Caco-2 (cell line): ENCODE results near the gene KLRG1. TPM values are rescaled to one million over a fixed set of nuclear protein-coding genes. Genes with fewer than 3 reads are reported as not detected.

Experiments used
- BruUV-seq: library from RNA; stranded (reverse); fragments of 400-500 nt; replicated peaks from 2 replicates; lab custom pipeline; 2021; lab: Mats Ljungman, UMichigan
- CTCF ChIA-PET: fragments of 300-600 bp; sonication (Branson Sonifier 250); formaldehyde crosslinking; loops from one replicate; lab custom pipeline; 2022; ENCODE audit warnings: antibody characterized with exemption; lab: Charles Lee
- POLR2A ChIA-PET: fragments of 300-600 bp; sonication (Branson Sonifier 250); formaldehyde crosslinking; loops from one replicate; lab custom pipeline; 2022; ENCODE audit warnings: antibody characterized with exemption; lab: Charles Lee
- DNase-seq, 2 experiments: peaks; one replicate each; pipeline versions ENCODE4 v3.0.0 to v3.0.0-alpha.2; 2020 to 2022
- H3K27me3 ChIP-seq: replicated peaks from 2 replicates; pipeline ENCODE4 v1.6.0; 2011; ENCODE audit warnings: low read length; ENCODE audit not compliant: control insufficient read depth, insufficient read depth
- H3K36me3 ChIP-seq: 2 replicates; pipeline ENCODE4 v1.5.1; 2011; ENCODE audit warnings: low read length; ENCODE audit not compliant: control insufficient read depth, insufficient read depth
- H3K4me1 ChIP-seq: fragments of 250-450 bp; sonication (Bioruptor Pico); 2 replicates; pipeline ENCODE4 v1.5.1; 2020; ENCODE audit warnings: mild to moderate bottlenecking
- H3K4me3 ChIP-seq: 2 replicates; pipeline ENCODE4 v1.5.1; 2011; ENCODE audit warnings: low read depth, mild to moderate bottlenecking, control low read depth, low read length
- H3K9me3 ChIP-seq: fragments of 250-450 bp; sonication (Bioruptor Pico); 2 replicates; pipeline ENCODE4 v1.5.1; 2020; ENCODE audit warnings: mild to moderate bottlenecking, moderate library complexity
- H3K27ac Mint-ChIP-seq: one replicate; pipeline ENCODE4 v1.8.0; 2022; ENCODE audit warnings: mixed read lengths; ENCODE audit not compliant: unreplicated experiment
- H3K27me3 Mint-ChIP-seq: one replicate; pipeline ENCODE4 v1.8.0; 2022; ENCODE audit warnings: mixed read lengths; ENCODE audit not compliant: insufficient read depth, unreplicated experiment
- H3K36me3 Mint-ChIP-seq: one replicate; pipeline ENCODE4 v1.8.0; 2022; ENCODE audit warnings: mild to moderate bottlenecking, mixed read lengths; ENCODE audit not compliant: insufficient read depth, unreplicated experiment
- H3K4me1 Mint-ChIP-seq: one replicate; pipeline ENCODE4 v1.8.0; 2022; ENCODE audit warnings: low read depth, mixed read lengths; ENCODE audit not compliant: unreplicated experiment
- H3K4me3 Mint-ChIP-seq: one replicate; pipeline ENCODE4 v1.8.0; 2022; ENCODE audit warnings: mild to moderate bottlenecking, moderate library complexity, mixed read lengths; ENCODE audit not compliant: unreplicated experiment
- H3K9me3 Mint-ChIP-seq: one replicate; pipeline ENCODE4 v1.8.0; 2022; ENCODE audit warnings: mixed read lengths; ENCODE audit not compliant: unreplicated experiment
- intact Hi-C: fragments of 100-400 bp; cut with micrococcal nuclease; formaldehyde crosslinking; loops from one replicate; pipeline ENCODE4 v1.10.0; 2022; ENCODE audit not compliant: unreplicated experiment
- total RNA-seq: library from RNA; stranded (reverse); gene quantifications from 2 replicates; pipeline ENCODE4 v1.2.3, GENCODE V29; 2022
- TF ChIP-seq, protein P1 (sequence below), 2 experiments: fragments of 200-600 bp in 1 of 2; IDR thresholded peaks; 1 replicate in 1 of 2; 2 replicates in 1 of 2; pipeline versions ENCODE4 v1.5.1 to v1.8.0; 2011 to 2022; ENCODE audit warnings: antibody characterized with exemption in 1 of 2, control low read depth in 1 of 2, inconsistent platforms in 1 of 2, low read depth in 1 of 2, low read length in 1 of 2, mild to moderate bottlenecking in 1 of 2, moderate library complexity in 1 of 2; ENCODE audit not compliant: insufficient read depth in 1 of 2, severe bottlenecking in 1 of 2, unreplicated experiment in 1 of 2

Gene KLRG1
- total RNA-seq, 1 experiment from 2014 or later = 1.2 TPM

DNA sequence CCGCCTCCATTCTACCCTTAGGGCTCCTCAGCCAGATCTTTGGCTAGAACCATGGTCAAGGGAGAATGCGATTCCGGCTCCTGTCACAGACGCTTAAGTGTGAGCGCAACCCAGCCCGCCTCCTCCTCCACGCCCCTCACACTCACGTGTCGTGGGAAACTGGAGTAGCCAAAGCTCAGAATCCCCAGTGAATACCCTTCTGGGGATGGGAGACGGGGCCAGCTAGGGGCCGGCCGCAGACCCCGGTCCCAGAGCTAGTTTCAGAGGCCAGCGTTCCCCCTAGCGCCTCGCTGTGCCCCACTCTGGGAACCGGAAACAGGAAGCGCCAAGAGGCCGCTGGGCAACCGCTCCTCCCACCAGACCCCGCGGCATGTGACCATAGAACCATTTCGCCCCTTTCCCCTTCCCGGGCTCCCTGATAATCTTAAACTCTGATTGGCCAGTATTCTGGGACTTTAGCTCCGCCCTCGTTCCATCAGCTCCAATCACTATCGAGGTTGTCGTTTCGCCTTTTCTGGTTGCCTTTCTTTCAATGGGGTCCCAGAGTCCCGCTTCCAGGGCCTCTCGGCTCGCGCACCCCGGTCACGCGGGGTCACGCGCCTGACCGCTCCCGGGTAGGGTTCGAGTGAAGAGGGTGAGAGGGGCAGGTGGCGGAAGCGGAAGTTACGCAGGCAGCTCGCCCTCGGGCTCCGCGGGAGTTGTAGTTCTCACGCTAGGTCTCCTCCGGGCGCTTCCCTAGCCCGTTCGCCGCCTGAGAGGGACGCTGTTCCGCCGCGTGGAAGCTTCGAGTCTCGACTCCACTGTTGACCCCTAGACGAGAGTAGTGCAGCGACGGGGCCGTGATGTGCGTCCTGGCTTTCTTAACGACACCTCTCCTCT is 39.8 kb upstream of the KLRG1 start, which contains the start of gene M6PR:
M6PR (minus strand) TSS at position 304 of the 879 bp plus-strand sequence. CDS start 3,241 bp downstream, outside the sequence.
- peak; percentile 98 for DNase-seq
- H3K4me3 ChIP-seq = peak within 1 kb of the TSS; percentile 69
- no peaks in the 10 kb centered on the region for H3K27me3 ChIP-seq
- TF ChIP-seq, protein P1, sequence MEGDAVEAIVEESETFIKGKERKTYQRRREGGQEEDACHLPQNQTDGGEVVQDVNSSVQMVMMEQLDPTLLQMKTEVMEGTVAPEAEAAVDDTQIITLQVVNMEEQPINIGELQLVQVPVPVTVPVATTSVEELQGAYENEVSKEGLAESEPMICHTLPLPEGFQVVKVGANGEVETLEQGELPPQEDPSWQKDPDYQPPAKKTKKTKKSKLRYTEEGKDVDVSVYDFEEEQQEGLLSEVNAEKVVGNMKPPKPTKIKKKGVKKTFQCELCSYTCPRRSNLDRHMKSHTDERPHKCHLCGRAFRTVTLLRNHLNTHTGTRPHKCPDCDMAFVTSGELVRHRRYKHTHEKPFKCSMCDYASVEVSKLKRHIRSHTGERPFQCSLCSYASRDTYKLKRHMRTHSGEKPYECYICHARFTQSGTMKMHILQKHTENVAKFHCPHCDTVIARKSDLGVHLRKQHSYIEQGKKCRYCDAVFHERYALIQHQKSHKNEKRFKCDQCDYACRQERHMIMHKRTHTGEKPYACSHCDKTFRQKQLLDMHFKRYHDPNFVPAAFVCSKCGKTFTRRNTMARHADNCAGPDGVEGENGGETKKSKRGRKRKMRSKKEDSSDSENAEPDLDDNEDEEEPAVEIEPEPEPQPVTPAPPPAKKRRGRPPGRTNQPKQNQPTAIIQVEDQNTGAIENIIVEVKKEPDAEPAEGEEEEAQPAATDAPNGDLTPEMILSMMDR (IDR thresholded peaks at IDR 0.05; ENCODE audit: insufficient read depth in 1 of 2, low read depth in 1 of 2, low read length in 1 of 2, severe bottlenecking in 1 of 2, unreplicated experiment in 1 of 2) = peak; percentile 42 to 91
- ChIA-PET POLR2A (interaction anchor here (0.6 to 1.5 kb wide), 13 partner anchors 11 to 1201 kb away, joined by 3 to 17 read pairs (median 3); partner anchors contain the start of gene PHC1), CTCF (interaction anchor here (0.6 to 2.5 kb wide), 16 partner anchors 11 to 758 kb away, joined by 3 to 29 read pairs (median 4); partner anchors contain the start of genes PHC1 and RIMKLB)
- Mint-ChIP-seq H3K4me3 (peak within 1 kb of the TSS; percentile 83), H3K27me3 (no peaks in the 10 kb centered on the region), H3K4me1 (peaks cover 9% of the 10 kb centered on the region), H3K36me3 (peaks cover 42% of the 10 kb centered on the region), H3K27ac (peak within 1 kb of the TSS; percentile 77), H3K9me3 (peaks cover 22% of the 10 kb centered on the region)
- BruUV-seq = no TSS peak
- peaks cover 4% of the 10 kb centered on the region; the same call in 1 of the 2 replicates for H3K9me3 ChIP-seq
- intact Hi-C loops = loop anchor here (1.0 kb wide), 3 partner anchors 21 to 90 kb away; partner anchors contain the start of gene PHC1
- H3K4me1 ChIP-seq = peaks cover 6% of the 10 kb centered on the region
- peaks cover 4% of the 10 kb centered on the region for H3K36me3 ChIP-seq

DNA sequence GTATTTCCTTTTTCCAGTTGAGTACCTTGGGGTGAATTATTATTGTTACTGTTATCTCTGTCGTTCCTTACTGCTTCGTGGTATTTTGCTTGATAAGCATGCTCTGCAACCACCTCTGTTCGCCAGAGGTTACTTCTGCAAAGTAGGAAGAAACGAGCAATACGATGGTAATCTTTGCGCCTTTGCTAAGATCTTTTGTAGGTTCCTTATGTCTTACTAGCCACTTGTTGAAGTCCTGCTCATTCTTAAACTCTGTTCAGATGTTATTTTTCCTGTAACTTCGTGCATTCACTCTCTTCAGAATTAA is 39.2 kb upstream of the KLRG1 start:
- Mint-ChIP-seq H3K4me1 (peaks cover 9% of the 10 kb centered on the region), H3K27me3 (no peaks in the 10 kb centered on the region), H3K4me3 (peak overlapping the region; percentile 83), H3K9me3 (peaks cover 22% of the 10 kb centered on the region), H3K27ac (peak overlapping the region; percentile 77), H3K36me3 (peaks cover 36% of the 10 kb centered on the region)
- ChIA-PET CTCF (interaction anchor here (0.6 to 2.5 kb wide), 11 partner anchors 11 to 293 kb away, joined by 3 to 29 read pairs (median 5); partner anchors contain the start of genes PHC1 and RIMKLB), POLR2A (interaction anchor here (0.6 to 1.5 kb wide), 12 partner anchors 10 to 1202 kb away, joined by 3 to 17 read pairs (median 3); partner anchors contain the start of gene PHC1)
- DNase-seq = no peak
- Histone ChIP-seq H3K36me3 (peaks cover 2% of the 10 kb centered on the region), H3K4me3 (peak overlapping the region; percentile 69), H3K9me3 (peaks cover 4% of the 10 kb centered on the region; the same call in 1 of the 2 replicates), H3K27me3 (no peaks in the 10 kb centered on the region), H3K4me1 (peaks cover 6% of the 10 kb centered on the region)
- intact Hi-C loops = loop anchor here (1.0 kb wide), 2 partner anchors 20 to 89 kb away; no protein-coding TSS in a partner anchor
- TF ChIP-seq, protein P1 (IDR thresholded peaks at IDR 0.05; ENCODE audit: insufficient read depth in 1 of 2, low read depth in 1 of 2, low read length in 1 of 2, severe bottlenecking in 1 of 2, unreplicated experiment in 1 of 2) = no peak
- BruUV-seq = TSS peak; percentile 62
